ENCODE results near the gene FOXA3.

The FOXA3 gene

DNA sequence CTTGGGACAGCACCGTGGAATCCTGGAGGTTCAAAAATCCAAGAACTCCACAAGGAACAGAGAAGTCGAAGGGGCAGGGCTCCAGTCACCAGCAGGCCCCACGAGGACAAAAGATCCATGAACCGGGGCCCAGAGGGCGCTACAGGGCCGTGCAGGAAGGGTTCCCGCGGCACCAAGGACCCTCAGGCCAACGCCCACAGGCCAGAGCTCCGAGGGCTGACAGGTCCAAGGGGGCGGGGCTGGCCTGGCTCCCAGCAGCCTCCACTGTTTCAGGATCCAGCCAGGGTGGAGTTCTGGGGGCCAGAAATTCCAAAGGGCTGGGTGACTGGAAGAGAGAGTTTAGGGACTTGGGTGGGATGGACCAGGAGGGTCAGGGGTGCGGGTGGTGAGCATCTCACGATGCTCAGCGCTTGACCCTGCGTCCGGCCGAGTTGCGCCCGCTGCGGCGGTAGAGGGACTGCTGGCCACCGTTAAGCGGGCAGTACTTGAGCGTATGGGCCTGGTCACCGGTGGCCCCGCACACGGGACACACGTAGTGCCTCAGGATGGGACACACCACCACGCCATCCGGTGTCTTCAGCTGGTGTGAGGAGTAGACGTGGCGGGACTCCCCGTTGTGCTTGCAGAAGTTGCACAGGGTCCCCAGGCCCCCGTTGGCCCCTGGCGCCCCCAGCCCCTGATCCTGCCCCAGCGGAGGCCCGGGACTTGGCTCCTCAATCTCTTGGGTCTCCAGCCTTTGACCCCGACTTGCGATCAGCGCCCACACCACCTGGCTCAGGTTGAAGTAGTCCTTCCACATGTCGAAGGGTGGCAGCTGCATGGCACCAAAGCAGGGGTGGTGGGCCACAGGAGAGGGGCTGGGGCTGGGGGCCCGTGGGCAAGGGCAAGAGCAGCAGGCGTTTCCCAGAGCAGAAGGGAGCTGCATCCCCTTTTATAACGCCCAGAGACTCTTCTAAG, 50.0 kb downstream of the FOXA3 start, which contains the start of gene NANOS2:
NANOS2 (minus strand) TSS at position 905 of the 957 bp plus-strand sequence; CDS start at position 820, 85 bp downstream.
- Histone ChIP-seq H3K36me3 (ENCODE audit: control insufficient read depth, insufficient read depth, low read length) (no peaks in the 10 kb centered on the region), H3K27me3 (ENCODE audit: control insufficient read depth, insufficient read depth, low read length) (no peaks in the 10 kb centered on the region), H3K9me3 (ENCODE audit: control insufficient read depth, insufficient read depth, low read length) (no peaks in the 10 kb centered on the region), H3K27ac (ENCODE audit: low read depth, low read length) (no peak within 1 kb of the TSS), H3K9ac (ENCODE audit: low read depth, low read length) (no peak within 1 kb of the TSS), H3K4me3 (ENCODE audit: low read depth, low read length) (no peak within 1 kb of the TSS), H3K4me1 (ENCODE audit: control insufficient read depth, insufficient read depth, low read length) (no peaks in the 10 kb centered on the region)

DNA sequence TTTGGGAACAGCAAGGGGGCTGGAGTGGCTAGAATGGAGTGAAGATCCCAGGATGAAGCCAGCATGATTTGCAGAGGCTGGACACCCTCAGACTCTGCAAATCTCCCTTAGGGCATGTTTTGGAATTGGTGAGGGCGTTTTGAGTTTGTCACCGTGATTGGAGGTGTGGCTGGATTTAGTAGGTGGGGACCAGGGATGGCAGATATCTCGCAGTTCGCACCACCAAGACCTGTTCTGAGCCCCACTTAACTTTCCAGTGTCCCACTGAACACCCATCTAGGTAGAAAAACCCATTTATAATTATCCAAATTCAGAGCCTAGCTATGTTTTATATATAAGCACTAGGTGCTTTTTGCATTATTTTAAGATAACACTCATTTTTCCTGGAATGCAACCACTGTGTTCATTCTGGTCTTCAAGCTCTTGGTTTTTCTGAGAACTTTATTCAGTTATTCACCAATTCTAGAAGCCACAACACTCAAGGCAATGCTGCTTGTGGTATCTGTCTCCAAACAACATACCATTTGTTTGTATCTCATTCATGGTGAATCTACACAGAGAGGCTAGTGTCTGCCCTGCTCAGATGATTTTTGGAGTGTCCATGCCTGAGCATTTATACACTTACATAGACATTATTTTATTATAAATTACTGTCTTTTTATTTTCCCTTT, 53.4 kb downstream of the FOXA3 start:
- Histone ChIP-seq H3K9me3 (ENCODE audit: control insufficient read depth, insufficient read depth, low read length) (no peaks in the 10 kb centered on the region), H3K9ac (ENCODE audit: low read depth, low read length) (no peak overlapping the region), H3K4me3 (ENCODE audit: low read depth, low read length) (no peak overlapping the region), H3K36me3 (ENCODE audit: control insufficient read depth, insufficient read depth, low read length) (no peaks in the 10 kb centered on the region), H3K27ac (ENCODE audit: low read depth, low read length) (no peak overlapping the region), H3K4me1 (ENCODE audit: control insufficient read depth, insufficient read depth, low read length) (no peaks in the 10 kb centered on the region), H3K27me3 (ENCODE audit: control insufficient read depth, insufficient read depth, low read length) (no peaks in the 10 kb centered on the region)

DNA sequence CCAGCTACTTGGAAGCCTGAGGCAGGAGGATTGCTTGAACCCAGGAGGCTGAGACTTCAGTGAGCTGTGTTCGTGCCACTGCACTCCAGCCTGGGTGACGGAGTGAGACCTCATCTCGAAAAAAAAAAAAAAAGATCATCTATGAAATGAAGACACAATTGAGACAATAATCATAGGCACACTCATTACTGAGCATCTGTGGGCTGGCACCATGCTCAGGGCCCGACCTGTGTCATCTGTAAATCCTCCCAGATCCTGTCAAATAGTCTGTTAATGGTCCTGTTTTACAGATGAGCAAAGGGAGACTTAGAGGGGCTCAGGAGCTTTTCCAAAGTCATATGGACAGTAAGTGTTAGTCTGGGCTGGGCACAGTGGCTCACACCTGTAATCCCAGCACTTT, 54.6 kb downstream of the FOXA3 start:
- Histone ChIP-seq H3K9me3 (ENCODE audit: control insufficient read depth, insufficient read depth, low read length) (no peaks in the 10 kb centered on the region), H3K27ac (ENCODE audit: low read depth, low read length) (no peak overlapping the region), H3K4me3 (ENCODE audit: low read depth, low read length) (no peak overlapping the region), H3K36me3 (ENCODE audit: control insufficient read depth, insufficient read depth, low read length) (no peaks in the 10 kb centered on the region), H3K9ac (ENCODE audit: low read depth, low read length) (no peak overlapping the region), H3K4me1 (ENCODE audit: control insufficient read depth, insufficient read depth, low read length) (no peaks in the 10 kb centered on the region), H3K27me3 (ENCODE audit: control insufficient read depth, insufficient read depth, low read length) (no peaks in the 10 kb centered on the region)

DNA sequence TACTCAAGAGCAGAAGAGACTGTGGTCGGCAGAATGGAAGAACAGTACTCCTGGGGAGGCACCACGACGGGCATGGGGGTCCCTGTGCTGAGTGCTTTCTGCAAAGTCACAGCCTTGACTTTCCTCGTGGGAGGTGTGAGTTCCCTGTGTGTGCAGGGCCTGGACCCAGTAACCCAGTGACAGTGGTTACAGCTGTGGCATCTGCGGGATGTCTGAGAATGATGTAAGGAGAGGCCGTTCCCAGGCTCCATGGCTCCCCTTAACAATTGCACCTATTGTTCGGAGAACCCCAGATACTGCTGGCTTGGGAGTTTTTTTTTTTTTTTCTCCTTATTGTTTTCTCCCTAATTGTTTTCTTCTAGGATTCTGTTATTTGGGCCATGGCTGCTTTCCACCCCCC, 55.6 kb downstream of the FOXA3 start:
- H3K9ac ChIP-seq (ENCODE audit: low read depth, low read length), result no peak overlapping the region
- H3K4me1 ChIP-seq (ENCODE audit: control insufficient read depth, insufficient read depth, low read length), result no peaks in the 10 kb centered on the region
- H3K4me3 ChIP-seq (ENCODE audit: low read depth, low read length), result no peak overlapping the region
- H3K27ac ChIP-seq (ENCODE audit: low read depth, low read length), result no peak overlapping the region
- no peaks in the 10 kb centered on the region for H3K27me3 ChIP-seq (ENCODE audit: control insufficient read depth, insufficient read depth, low read length)
- H3K9me3 ChIP-seq (ENCODE audit: control insufficient read depth, insufficient read depth, low read length), result no peaks in the 10 kb centered on the region
- no peaks in the 10 kb centered on the region for H3K36me3 ChIP-seq (ENCODE audit: control insufficient read depth, insufficient read depth, low read length)

DNA sequence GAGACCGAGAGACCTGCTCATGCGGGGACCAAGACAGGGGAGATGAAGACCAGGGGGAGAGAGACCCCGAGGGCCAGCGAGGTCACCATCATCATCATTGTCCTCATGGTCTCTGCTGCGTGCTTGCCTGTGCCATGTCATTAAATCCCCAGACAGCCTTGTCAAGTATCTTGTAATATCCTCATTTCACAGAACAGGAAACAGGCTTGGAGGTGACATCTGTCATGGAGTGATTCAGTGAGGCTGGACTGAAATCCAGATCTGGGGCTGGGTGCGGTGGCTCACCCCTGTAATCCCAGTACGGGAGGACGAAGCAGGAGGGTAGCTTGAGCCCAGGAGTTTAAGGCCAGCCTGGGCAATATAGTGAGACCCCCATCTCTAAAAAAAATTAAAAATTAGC, 56.3 kb downstream of the FOXA3 start:
- Histone ChIP-seq H3K9ac (ENCODE audit: low read depth, low read length) (no peak overlapping the region), H3K27me3 (ENCODE audit: control insufficient read depth, insufficient read depth, low read length) (no peaks in the 10 kb centered on the region), H3K36me3 (ENCODE audit: control insufficient read depth, insufficient read depth, low read length) (no peaks in the 10 kb centered on the region), H3K9me3 (ENCODE audit: control insufficient read depth, insufficient read depth, low read length) (no peaks in the 10 kb centered on the region), H3K27ac (ENCODE audit: low read depth, low read length) (no peak overlapping the region), H3K4me1 (ENCODE audit: control insufficient read depth, insufficient read depth, low read length) (no peaks in the 10 kb centered on the region), H3K4me3 (ENCODE audit: low read depth, low read length) (no peak overlapping the region)

DNA sequence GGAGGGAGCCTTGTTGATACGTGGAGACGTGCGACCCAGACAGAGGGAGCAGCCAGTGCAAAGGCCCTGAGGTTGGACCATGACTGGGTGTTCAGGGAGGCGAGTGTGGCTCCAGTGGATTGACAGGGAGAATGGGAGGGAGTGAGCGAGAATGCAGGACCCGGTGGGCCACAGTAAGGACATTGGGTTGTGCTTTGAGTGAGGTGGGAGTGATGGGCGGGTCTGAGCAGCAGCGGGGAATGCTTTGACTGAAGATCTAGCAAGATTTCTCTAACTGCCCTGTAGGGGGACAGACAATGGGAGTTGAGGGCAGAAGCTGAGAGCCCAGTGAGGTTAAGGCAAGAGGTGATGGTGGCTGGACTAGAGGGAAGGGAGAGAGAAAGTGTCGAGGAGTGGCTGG, 58.2 kb downstream of the FOXA3 start:
- no peaks in the 10 kb centered on the region for H3K9me3 ChIP-seq (ENCODE audit: control insufficient read depth, insufficient read depth, low read length)
- H3K4me1 ChIP-seq (ENCODE audit: control insufficient read depth, insufficient read depth, low read length), result no peaks in the 10 kb centered on the region
- H3K27me3 ChIP-seq (ENCODE audit: control insufficient read depth, insufficient read depth, low read length), result no peaks in the 10 kb centered on the region
- H3K9ac ChIP-seq (ENCODE audit: low read depth, low read length), result no peak overlapping the region
- no peaks in the 10 kb centered on the region for H3K36me3 ChIP-seq (ENCODE audit: control insufficient read depth, insufficient read depth, low read length)
- H3K4me3 ChIP-seq (ENCODE audit: low read depth, low read length), result no peak overlapping the region
- no peak overlapping the region for H3K27ac ChIP-seq (ENCODE audit: low read depth, low read length)
